PC-3 (cell line): ENCODE results near the gene NR1D1. TPM values are rescaled to one million over a fixed set of nuclear protein-coding genes. Genes with fewer than 3 reads are reported as not detected.

Source experiments
- total RNA-seq: library from RNA; depleted of rRNA; stranded (reverse); fragments of >200 nt; gene quantifications from 2 replicates; pipeline ENCODE4 v1.2.3, GENCODE V29; 2014; rRNA removed

NR1D1 gene
- total RNA-seq, 1 experiment from 2014 or later, result 7.1 TPM

Other genes with a start within 250 kb of the NR1D1 start
- gene IKZF3, start 236.3 kb downstream of the NR1D1 start, total RNA-seq, result under 0.01 TPM in 1 of 2 replicates, not detected in the other
- gene ZPBP2, start 232.4 kb downstream of the NR1D1 start, total RNA-seq, result not detected in 2 replicates
- gene GSDMB, start 182.0 kb downstream of the NR1D1 start, total RNA-seq, result 3.8 and 4.8 TPM in 2 replicates
- gene ORMDL3, start 173.0 kb downstream of the NR1D1 start, total RNA-seq, result 27.0 and 27.4 TPM in 2 replicates
- gene LRRC3C, start 172.9 kb downstream of the NR1D1 start, total RNA-seq, result not detected in 2 replicates
- not detected in 2 replicates for gene GSDMA, start 137.6 kb downstream of the NR1D1 start, total RNA-seq
- gene PSMD3, start 119.8 kb downstream of the NR1D1 start, total RNA-seq, result 267 and 338 TPM in 2 replicates
- 4.0 and 4.3 TPM in 2 replicates for gene CSF3, start 85.1 kb downstream of the NR1D1 start, total RNA-seq
- 73.0 and 78.7 TPM in 2 replicates for gene MED24, start 46.2 kb downstream of the NR1D1 start, total RNA-seq
- 6.6 and 11.2 TPM in 2 replicates for gene THRA, start 37.6 kb downstream of the NR1D1 start, total RNA-seq
- gene MSL1, start 21.4 kb upstream of the NR1D1 start, total RNA-seq, result 22.2 and 38.1 TPM in 2 replicates
- gene CASC3, start 39.9 kb upstream of the NR1D1 start, total RNA-seq, result 27.3 and 39.2 TPM in 2 replicates
- 1.3 and 1.5 TPM in 2 replicates for gene RAPGEFL1, start 76.9 kb upstream of the NR1D1 start, total RNA-seq
- 6.0 and 12.1 TPM in 2 replicates for gene WIPF2, start 118.7 kb upstream of the NR1D1 start, total RNA-seq
- 48.9 and 58.3 TPM in 2 replicates for gene CDC6, start 187.3 kb upstream of the NR1D1 start, total RNA-seq
- gene RARA, start 208.6 kb upstream of the NR1D1 start, total RNA-seq, result 19.6 and 23.8 TPM in 2 replicates